WERI-Rb-1 (cell line): ENCODE data around the gene PACSIN3.

Experiments
- DNase-seq: peaks from one replicate; pipeline ENCODE4 v3.0.0-alpha.2; 2020
- H3K27ac ChIP-seq: fragments of 250-450 bp; sonication (Bioruptor Pico); 2 replicates; pipeline ENCODE4 v1.5.1; 2020; ENCODE audit warnings: mild to moderate bottlenecking, moderate library complexity
- H3K27me3 ChIP-seq: fragments of 250-450 bp; sonication (Bioruptor Pico); 2 replicates; pipeline ENCODE4 v1.5.1; 2021; ENCODE audit warnings: mild to moderate bottlenecking, low read depth, moderate library complexity; ENCODE audit not compliant: insufficient read depth, severe bottlenecking
- H3K36me3 ChIP-seq: fragments of 250-450 bp; sonication (Bioruptor Pico); 2 replicates; pipeline ENCODE4 v1.5.1; 2020; ENCODE audit warnings: mild to moderate bottlenecking, moderate library complexity
- H3K4me3 ChIP-seq: 2 replicates; pipeline ENCODE4 v1.5.1; 2011; ENCODE audit warnings: low read depth, mild to moderate bottlenecking, control low read depth, low read length
- H3K9me3 ChIP-seq: fragments of 250-450 bp; sonication (Bioruptor Pico); 2 replicates; pipeline ENCODE4 v1.5.1; 2021; ENCODE audit warnings: mild to moderate bottlenecking, moderate library complexity; ENCODE audit not compliant: severe bottlenecking
- TF ChIP-seq, protein P1 (sequence below): IDR thresholded peaks from 2 replicates; pipeline ENCODE4 v1.5.1; 2011; ENCODE audit warnings: low read depth, mild to moderate bottlenecking, control low read depth, inconsistent platforms, low read length

The PACSIN3 gene

GRCh38 chr11:47156333-47156732 is 29.9 kb downstream of the PACSIN3 start:
- H3K4me3 ChIP-seq: no peak overlapping the region
- H3K9me3 ChIP-seq: no peaks in the 10 kb centered on the region
- no peak for DNase-seq
- TF ChIP-seq, protein P1, sequence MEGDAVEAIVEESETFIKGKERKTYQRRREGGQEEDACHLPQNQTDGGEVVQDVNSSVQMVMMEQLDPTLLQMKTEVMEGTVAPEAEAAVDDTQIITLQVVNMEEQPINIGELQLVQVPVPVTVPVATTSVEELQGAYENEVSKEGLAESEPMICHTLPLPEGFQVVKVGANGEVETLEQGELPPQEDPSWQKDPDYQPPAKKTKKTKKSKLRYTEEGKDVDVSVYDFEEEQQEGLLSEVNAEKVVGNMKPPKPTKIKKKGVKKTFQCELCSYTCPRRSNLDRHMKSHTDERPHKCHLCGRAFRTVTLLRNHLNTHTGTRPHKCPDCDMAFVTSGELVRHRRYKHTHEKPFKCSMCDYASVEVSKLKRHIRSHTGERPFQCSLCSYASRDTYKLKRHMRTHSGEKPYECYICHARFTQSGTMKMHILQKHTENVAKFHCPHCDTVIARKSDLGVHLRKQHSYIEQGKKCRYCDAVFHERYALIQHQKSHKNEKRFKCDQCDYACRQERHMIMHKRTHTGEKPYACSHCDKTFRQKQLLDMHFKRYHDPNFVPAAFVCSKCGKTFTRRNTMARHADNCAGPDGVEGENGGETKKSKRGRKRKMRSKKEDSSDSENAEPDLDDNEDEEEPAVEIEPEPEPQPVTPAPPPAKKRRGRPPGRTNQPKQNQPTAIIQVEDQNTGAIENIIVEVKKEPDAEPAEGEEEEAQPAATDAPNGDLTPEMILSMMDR: no peak
- H3K27me3 ChIP-seq: no peaks in the 10 kb centered on the region
- H3K27ac ChIP-seq: no peak overlapping the region
- no peaks in the 10 kb centered on the region for H3K36me3 ChIP-seq

DNA sequence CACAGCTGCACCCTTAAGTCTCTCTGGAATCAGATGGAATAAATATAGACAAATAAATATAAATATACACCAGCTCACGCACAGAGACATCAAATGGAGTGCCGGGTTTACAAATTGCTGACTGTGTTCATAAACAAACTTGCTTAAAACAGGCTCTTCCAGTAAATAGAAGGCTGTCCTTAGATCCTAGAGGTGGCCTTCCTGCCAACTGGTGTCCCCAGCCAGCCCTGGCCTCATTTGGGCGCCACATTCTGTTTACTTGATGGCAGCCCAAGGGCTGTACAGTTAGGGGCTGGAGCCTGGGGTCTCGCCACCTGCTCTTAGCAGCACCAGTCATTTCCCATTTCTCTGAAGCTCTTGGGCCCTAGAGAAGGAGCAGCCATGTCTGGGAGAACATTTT is 30.4 kb downstream of the PACSIN3 start:
- DNase-seq: no peak
- TF ChIP-seq, protein P1: no peak
- no peak overlapping the region for H3K27ac ChIP-seq

GRCh38 chr11:47154616-47155570 is 31.3 kb downstream of the PACSIN3 start:
- TF ChIP-seq, protein P1: no peak
- H3K27me3 ChIP-seq: no peaks in the 10 kb centered on the region

More for the DNA sequence above, 30.4 kb downstream of the PACSIN3 start:
- Histone ChIP-seq H3K4me3 (no peak overlapping the region), H3K36me3 (no peaks in the 10 kb centered on the region), H3K27me3 (no peaks in the 10 kb centered on the region), H3K9me3 (no peaks in the 10 kb centered on the region)

DNA sequence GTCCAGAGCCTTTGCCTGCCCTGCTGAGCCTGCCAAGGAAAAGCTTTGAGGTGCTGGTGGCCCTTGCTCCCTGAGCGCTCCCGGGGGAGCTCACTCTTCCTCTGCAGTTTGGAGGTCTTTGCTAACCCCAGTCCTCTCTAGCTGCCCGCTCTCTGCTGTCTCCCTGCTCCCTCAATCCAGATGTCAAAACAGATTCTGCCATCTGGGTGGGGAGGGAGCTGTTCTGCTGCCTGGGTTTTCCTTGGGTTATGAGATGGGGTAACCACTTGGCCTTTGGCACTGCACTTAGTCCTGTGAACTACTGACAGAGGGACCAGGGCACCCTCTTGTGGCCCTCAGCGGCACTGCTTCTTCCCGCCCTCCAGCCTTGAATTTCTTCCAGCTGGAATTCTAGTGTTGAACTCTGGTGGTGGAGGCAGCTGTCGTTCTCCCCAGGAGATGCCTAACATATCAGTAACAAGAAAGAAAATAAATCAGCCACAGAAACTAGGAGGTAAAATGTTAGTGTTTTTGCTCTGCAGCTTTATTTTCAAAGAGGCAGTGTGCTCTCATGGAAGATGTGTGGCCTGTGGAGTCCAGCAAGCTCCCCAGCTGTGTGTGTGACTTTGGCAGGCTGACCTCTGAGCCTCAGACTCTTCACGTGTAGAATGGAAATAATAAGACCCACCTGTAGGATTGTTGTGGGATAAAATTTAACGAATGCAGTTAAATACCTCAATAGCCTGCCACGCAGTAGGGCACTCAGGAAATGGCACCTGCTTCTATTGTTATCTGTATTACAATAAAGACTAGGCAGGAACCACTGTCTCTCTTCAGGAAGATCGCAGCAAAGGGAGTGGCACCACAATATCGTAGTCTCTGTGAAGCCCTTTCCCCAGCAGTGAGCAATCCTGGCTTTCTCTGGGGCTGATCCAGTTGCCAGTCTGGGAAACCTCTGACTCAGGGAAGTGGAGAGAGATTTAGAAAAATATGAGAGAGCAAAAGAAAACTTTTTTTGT is 33.0 kb downstream of the PACSIN3 start:
- peak; percentile 77 for DNase-seq
- TF ChIP-seq, protein P1: peak; percentile 94
- Histone ChIP-seq H3K4me3 (no peak overlapping the region), H3K36me3 (no peaks in the 10 kb centered on the region; the same call in 1 of the 2 replicates), H3K27me3 (no peaks in the 10 kb centered on the region), H3K27ac (no peak overlapping the region), H3K9me3 (no peaks in the 10 kb centered on the region)

More at GRCh38 chr11:47154616-47155570, 31.3 kb downstream of the PACSIN3 start:
- Histone ChIP-seq H3K4me3 (no peak overlapping the region), H3K9me3 (no peaks in the 10 kb centered on the region), H3K27ac (no peak overlapping the region), H3K36me3 (no peaks in the 10 kb centered on the region; the same call in 1 of the 2 replicates)
- DNase-seq: no peak

- Histone ChIP-seq H3K4me3 (no peak overlapping the region), H3K9me3 (no peaks in the 10 kb centered on the region), H3K27ac (no peak overlapping the region), H3K27me3 (no peaks in the 10 kb centered on the region), H3K36me3 (no peaks in the 10 kb centered on the region; the same call in 1 of the 2 replicates)
- TF ChIP-seq, protein P1: no peak
- DNase-seq: no peak
Measured at GRCh38 chr11:47152126-47152952, 33.9 kb downstream of the PACSIN3 start.
